DOHH2 (cell line): ENCODE data around the gene ATP12A.
"Not testable (repeated sequence)": the region's sequence is repeated elsewhere in the genome, so short reads cannot be mapped to it uniquely, and the experiment has no call there.

ENCODE experiments used
- H3F3A ChIP-seq: fragments of 200-600 bp; sonication (generic), shearing (Covaris generic); 2 replicates; pipeline ENCODE4 v1.6.0; 2016; ENCODE audit warnings: antibody characterized with exemption, mild to moderate bottlenecking; ENCODE audit not compliant: control insufficient read depth, insufficient read depth
- H3K27ac ChIP-seq: fragments of 200-600 bp; sonication (generic); 2 replicates; pipeline ENCODE4 v1.5.1; 2014; ENCODE audit warnings: low read depth, mild to moderate bottlenecking, low read length, moderate library complexity
- H3K27me3 ChIP-seq: fragments of 200-600 bp; sonication (generic); 2 replicates; pipeline ENCODE4 v1.6.1; 2014; ENCODE audit warnings: mild to moderate bottlenecking, low read length, mixed read lengths; ENCODE audit not compliant: control insufficient read depth
- H3K36me3 ChIP-seq: fragments of 200-600 bp; sonication (generic); 2 replicates; pipeline ENCODE4 v1.6.1; 2014; ENCODE audit warnings: mild to moderate bottlenecking, low read length, moderate library complexity, mixed read lengths; ENCODE audit not compliant: control insufficient read depth
- H3K4me1 ChIP-seq: fragments of 200-600 bp; sonication (generic); 2 replicates; pipeline ENCODE4 v1.6.1; 2014; ENCODE audit warnings: mild to moderate bottlenecking, low read length, mixed read lengths; ENCODE audit not compliant: control insufficient read depth
- H3K4me2 ChIP-seq: fragments of 200-600 bp; sonication (generic); 2 replicates; pipeline ENCODE4 v1.6.0; 2014; ENCODE audit warnings: mild to moderate bottlenecking, low read length, moderate library complexity
- H3K4me3 ChIP-seq: fragments of 200-600 bp; sonication (generic); 2 replicates; pipeline ENCODE4 v1.5.1; 2014; ENCODE audit warnings: mild to moderate bottlenecking, low read length, mixed read lengths
- H3K79me2 ChIP-seq: fragments of 200-600 bp; sonication (generic); 2 replicates; pipeline ENCODE4 v1.6.1; 2014; ENCODE audit warnings: mild to moderate bottlenecking, low read length, mixed read lengths; ENCODE audit not compliant: control insufficient read depth
- H3K9me2 ChIP-seq: fragments of 200-600 bp; sonication (generic); replicated peaks from 2 replicates; pipeline ENCODE4 v1.6.1; 2014; ENCODE audit warnings: mild to moderate bottlenecking, low read length, mixed read lengths; ENCODE audit not compliant: control insufficient read depth
- H3K9me3 ChIP-seq: fragments of 200-600 bp; sonication (generic); 2 replicates; pipeline ENCODE4 v1.6.1; 2014; ENCODE audit warnings: antibody characterized with exemption, low read length, mixed read lengths; ENCODE audit not compliant: control insufficient read depth, insufficient read depth
- H4K20me1 ChIP-seq: fragments of 200-600 bp; sonication (generic); 2 replicates; pipeline ENCODE4 v1.6.0; 2014; ENCODE audit warnings: low read depth, mild to moderate bottlenecking, antibody characterized with exemption, low read length, moderate library complexity; ENCODE audit not compliant: control insufficient read depth, insufficient read depth
- EZH2phosphoT487 ChIP-seq: fragments of 200-600 bp; sonication (generic); IDR thresholded peaks from 2 replicates; pipeline ENCODE4 v1.6.1; 2017; ENCODE audit warnings: borderline replicate concordance, mild to moderate bottlenecking, antibody characterized with exemption, low read length, moderate library complexity, mixed read lengths
- TF ChIP-seq, protein P1 (sequence below): fragments of 200-600 bp; sonication (generic); IDR thresholded peaks from one replicate; pipeline ENCODE4 v1.5.1; 2014; ENCODE audit warnings: antibody characterized with exemption, mild to moderate bottlenecking, low read depth, low read length; ENCODE audit not compliant: poor library complexity, severe bottlenecking

The ATP12A gene

DNA sequence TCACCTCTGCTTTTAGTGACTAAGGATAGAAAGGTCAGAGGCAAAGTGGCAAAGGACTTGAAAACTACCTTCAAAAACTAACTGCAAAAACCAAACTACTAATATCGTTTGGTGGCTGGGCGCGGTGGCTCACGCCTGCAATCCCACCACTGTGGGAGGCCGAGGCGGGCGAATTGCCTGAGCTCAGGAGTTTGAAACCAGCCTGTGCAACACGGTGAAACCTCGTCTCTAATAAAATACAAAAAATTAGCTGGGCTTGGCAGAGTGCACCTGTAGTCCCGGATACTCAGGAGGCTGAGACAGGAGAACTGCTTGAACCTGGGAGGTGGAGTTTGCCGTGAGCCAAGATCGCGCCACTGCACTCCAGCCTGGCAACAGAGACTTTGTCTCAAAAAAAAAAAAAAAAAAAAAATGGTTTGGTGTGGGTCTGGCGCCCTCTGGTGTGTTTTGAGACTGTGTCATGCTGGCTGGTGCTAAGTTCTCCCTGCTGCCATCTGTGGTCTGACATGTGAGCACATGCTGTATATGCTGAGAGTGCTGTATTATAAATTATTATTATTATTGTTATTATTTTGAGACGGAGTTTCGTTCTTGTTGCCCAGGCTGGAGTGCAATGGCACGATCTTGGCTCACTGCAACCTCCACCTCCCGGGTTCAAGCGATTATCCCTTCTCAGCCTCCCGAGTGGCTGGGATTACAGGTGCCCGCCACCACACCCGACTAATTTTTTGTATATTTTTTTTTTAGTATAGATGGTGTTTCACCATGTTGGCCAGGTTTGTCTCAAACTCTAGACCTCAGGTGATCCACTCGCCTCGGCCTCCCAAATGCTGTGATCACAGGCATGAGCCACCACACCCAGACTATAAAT is 47.8 kb downstream of the ATP12A start:
- Histone ChIP-seq H3K9me2 (no peaks in the 10 kb centered on the region), H3K4me2 (peak overlapping the region; percentile 12; the same call in 1 of the 2 replicates), H3K4me1 (peaks cover 11% of the 10 kb centered on the region), H3K9me3 (no peaks in the 10 kb centered on the region; the same call in 1 of the 2 replicates), H3F3A (no peaks in the 10 kb centered on the region), H3K79me2 (no peaks in the 10 kb centered on the region), H3K27ac (no peak overlapping the region), H3K4me3 (no peak overlapping the region), H3K36me3 (no peaks in the 10 kb centered on the region), H4K20me1 (no peaks in the 10 kb centered on the region), H3K27me3 (peaks cover 13% of the 10 kb centered on the region)
- TF ChIP-seq EZH2phosphoT487, result no peak
- TF ChIP-seq, protein P1, sequence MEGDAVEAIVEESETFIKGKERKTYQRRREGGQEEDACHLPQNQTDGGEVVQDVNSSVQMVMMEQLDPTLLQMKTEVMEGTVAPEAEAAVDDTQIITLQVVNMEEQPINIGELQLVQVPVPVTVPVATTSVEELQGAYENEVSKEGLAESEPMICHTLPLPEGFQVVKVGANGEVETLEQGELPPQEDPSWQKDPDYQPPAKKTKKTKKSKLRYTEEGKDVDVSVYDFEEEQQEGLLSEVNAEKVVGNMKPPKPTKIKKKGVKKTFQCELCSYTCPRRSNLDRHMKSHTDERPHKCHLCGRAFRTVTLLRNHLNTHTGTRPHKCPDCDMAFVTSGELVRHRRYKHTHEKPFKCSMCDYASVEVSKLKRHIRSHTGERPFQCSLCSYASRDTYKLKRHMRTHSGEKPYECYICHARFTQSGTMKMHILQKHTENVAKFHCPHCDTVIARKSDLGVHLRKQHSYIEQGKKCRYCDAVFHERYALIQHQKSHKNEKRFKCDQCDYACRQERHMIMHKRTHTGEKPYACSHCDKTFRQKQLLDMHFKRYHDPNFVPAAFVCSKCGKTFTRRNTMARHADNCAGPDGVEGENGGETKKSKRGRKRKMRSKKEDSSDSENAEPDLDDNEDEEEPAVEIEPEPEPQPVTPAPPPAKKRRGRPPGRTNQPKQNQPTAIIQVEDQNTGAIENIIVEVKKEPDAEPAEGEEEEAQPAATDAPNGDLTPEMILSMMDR, result peak; percentile 60

DNA sequence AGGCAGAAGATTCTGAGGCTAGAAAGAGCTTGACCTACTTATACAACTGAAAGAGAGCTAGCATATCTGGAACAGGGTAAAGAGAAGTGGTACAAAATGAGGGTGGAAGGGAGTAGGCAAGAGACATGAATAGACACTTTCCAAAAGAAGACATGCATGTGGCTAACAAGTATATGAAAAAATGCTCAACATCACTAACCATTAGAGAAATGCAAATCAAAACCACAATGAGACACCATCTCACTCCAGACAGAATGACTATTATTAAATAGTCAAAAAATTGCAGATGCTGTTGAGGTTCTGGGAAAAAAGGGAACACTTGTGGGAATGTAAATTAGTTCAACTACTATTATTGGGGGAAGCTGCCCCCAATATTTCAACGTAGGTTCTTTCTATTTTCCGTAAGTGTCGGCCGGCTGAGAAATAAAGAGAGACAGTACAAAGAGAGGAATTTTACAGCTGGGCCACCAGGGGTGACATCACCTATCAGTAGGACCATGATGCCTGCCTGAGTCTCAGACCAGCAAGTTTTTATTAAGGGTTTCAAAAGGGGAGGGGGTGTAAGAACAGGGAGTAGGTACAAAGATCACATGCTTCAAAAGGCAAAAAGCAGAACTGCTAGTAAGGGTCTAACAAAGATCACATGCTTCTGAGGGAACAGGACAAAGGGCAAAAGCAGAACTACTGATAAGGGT is 50.8 kb downstream of the ATP12A start:
- not testable (repeated sequence) for H3K27me3 ChIP-seq, H3K9me2 ChIP-seq, H4K20me1 ChIP-seq, H3K4me2 ChIP-seq, H3K9me3 ChIP-seq, H3K79me2 ChIP-seq, H3K27ac ChIP-seq, H3K36me3 ChIP-seq, H3K4me3 ChIP-seq, H3F3A ChIP-seq
- peaks cover 11% of the 10 kb centered on the region for H3K4me1 ChIP-seq

DNA sequence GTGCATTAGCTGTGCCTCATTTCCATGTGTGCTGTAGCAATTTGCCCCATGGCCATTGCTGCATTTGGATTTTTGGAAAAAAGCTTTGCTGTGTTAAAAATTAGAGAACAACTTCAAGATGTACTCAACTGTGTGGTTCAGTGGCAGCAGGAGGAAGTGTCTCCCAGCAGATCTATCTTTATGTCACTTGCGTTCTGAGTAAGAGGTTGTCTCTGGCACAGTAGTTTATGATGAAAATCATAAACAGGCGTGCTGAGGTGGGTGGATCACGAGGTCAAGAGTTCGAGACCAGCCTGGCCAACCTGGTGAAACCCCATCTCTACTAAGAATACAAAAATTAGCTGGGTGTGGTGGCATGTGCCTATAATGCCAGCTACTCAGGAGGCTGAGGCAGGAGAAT is 54.7 kb downstream of the ATP12A start:
- peaks cover 8% of the 10 kb centered on the region for H3K4me1 ChIP-seq
- no peaks in the 10 kb centered on the region for H4K20me1 ChIP-seq
- TF ChIP-seq, protein P1, result no peak
- TF ChIP-seq EZH2phosphoT487, result no peak
- no peak overlapping the region for H3K4me3 ChIP-seq
- H3K27ac ChIP-seq, result no peak overlapping the region
- H3K9me2 ChIP-seq, result no peaks in the 10 kb centered on the region
- H3K36me3 ChIP-seq, result no peaks in the 10 kb centered on the region
- H3K27me3 ChIP-seq, result no peaks in the 10 kb centered on the region
- no peaks in the 10 kb centered on the region for H3F3A ChIP-seq
- H3K4me2 ChIP-seq, result no peak overlapping the region
- H3K79me2 ChIP-seq, result no peaks in the 10 kb centered on the region
- H3K9me3 ChIP-seq, result no peaks in the 10 kb centered on the region; the same call in 1 of the 2 replicates

DNA sequence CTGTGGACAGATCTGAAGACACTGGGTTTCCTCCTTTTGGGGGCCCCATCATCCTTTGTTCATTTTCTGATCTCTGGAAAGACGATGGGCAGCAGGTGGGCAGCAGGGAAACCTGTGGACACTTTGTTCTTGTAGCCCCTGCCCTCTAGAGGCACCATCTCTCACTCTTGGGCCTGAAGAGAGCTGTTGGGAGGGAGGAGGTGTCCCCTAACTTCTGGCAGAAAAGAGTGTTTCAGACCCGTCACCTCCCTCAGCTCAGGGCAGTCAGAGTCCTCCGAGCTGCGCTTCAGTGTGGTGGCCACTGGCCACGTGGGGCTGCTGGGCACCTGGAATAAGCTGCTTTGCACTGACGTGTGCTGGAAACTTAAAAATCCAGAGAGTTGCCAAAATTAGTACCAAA is 56.8 kb downstream of the ATP12A start:
- no peaks in the 10 kb centered on the region for H4K20me1 ChIP-seq
- H3K4me3 ChIP-seq, result no peak overlapping the region
- H3K9me3 ChIP-seq, result no peaks in the 10 kb centered on the region
- H3K27ac ChIP-seq, result no peak overlapping the region
- no peaks in the 10 kb centered on the region for H3K4me1 ChIP-seq
- no peaks in the 10 kb centered on the region for H3K27me3 ChIP-seq
- no peaks in the 10 kb centered on the region for H3F3A ChIP-seq
- H3K9me2 ChIP-seq, result no peaks in the 10 kb centered on the region
- H3K4me2 ChIP-seq, result no peak overlapping the region
- no peaks in the 10 kb centered on the region for H3K36me3 ChIP-seq
- TF ChIP-seq, protein P1, result no peak
- TF ChIP-seq EZH2phosphoT487, result no peak
- H3K79me2 ChIP-seq, result no peaks in the 10 kb centered on the region
